ENCODE measurements around the gene MAZ. TPM values are rescaled to one million over a fixed set of nuclear protein-coding genes. Genes with fewer than 3 reads are reported as not detected.

MAZ gene
- total RNA-seq, 1 experiment from 2014 or later: 426 TPM

- Histone ChIP-seq H3K9me3 (ENCODE audit: control insufficient read depth, insufficient read depth, low read depth, low read length) (no peaks in the 10 kb centered on the region), H3K27ac (ENCODE audit: low read length) (no peak overlapping the region), H3K27me3 (ENCODE audit: control insufficient read depth, insufficient read depth, low read length) (no peaks in the 10 kb centered on the region), H3K36me3 (ENCODE audit: control insufficient read depth, insufficient read depth, low read length) (no peaks in the 10 kb centered on the region; the same call in 1 of the 2 replicates), H3K4me3 (ENCODE audit: low read depth in 2 of 2, low read length in 2 of 2) (no peak overlapping the region), H3K4me1 (ENCODE audit: control insufficient read depth, insufficient read depth, low read length) (no peaks in the 10 kb centered on the region)
- no peak for TF ChIP-seq CTCF (IDR thresholded peaks at IDR 0.05)
- no peak for TF ChIP-seq POLR2AphosphoS5 (IDR thresholded peaks at IDR 0.05; ENCODE audit: low read depth, low read length)
- no peak for TF ChIP-seq SIN3A (IDR thresholded peaks at IDR 0.05; ENCODE audit: borderline replicate concordance, insufficient read depth, low read depth, low read length)
- no peak for TF ChIP-seq REST (IDR thresholded peaks at IDR 0.05; ENCODE audit: insufficient read depth in 1 of 2, low read depth in 2 of 2, low read length in 1 of 2)
- TF ChIP-seq TCF7L2 (IDR thresholded peaks at IDR 0.05; ENCODE audit: low read depth, low read length): no peak
- intact Hi-C loops (cut with micrococcal nuclease; ENCODE audit: unreplicated experiment) (no loop called here), in situ Hi-C loops (cut with HindIII; ENCODE audit: low pct_unique_long_range_greater_than_20kb, low sequenced_read_pairs) (no loop called here)
- ChIA-PET POLR2A (no interaction called here), CTCF (interaction anchor here (0.6 to 0.7 kb wide), 2 partner anchors 8 to 9 kb away, joined by 9 read pairs; no protein-coding TSS in a partner anchor)
- DNase-seq (ENCODE audit: low read depth, low spot score) (no peak), ATAC-seq (no peak)
- no TSS peak for BruUV-seq (replicated peaks)
Measured at GRCh38 chr16:29840240-29840639, 33.9 kb downstream of the MAZ start.

GRCh38 chr16:29841631-29842030 lies 35.3 kb downstream of the MAZ start:
- Histone ChIP-seq H3K4me1 (ENCODE audit: control insufficient read depth, insufficient read depth, low read length) (no peaks in the 10 kb centered on the region), H3K36me3 (ENCODE audit: control insufficient read depth, insufficient read depth, low read length) (no peaks in the 10 kb centered on the region; the same call in 1 of the 2 replicates), H3K4me3 (ENCODE audit: low read depth in 2 of 2, low read length in 2 of 2) (no peak overlapping the region), H3K27me3 (ENCODE audit: control insufficient read depth, insufficient read depth, low read length) (no peaks in the 10 kb centered on the region), H3K9me3 (ENCODE audit: control insufficient read depth, insufficient read depth, low read depth, low read length) (no peaks in the 10 kb centered on the region), H3K27ac (ENCODE audit: low read length) (no peak overlapping the region)
- no peak for TF ChIP-seq CTCF (IDR thresholded peaks at IDR 0.05)
- TF ChIP-seq TCF7L2 (IDR thresholded peaks at IDR 0.05; ENCODE audit: low read depth, low read length): no peak
- no peak for TF ChIP-seq REST (IDR thresholded peaks at IDR 0.05; ENCODE audit: insufficient read depth in 1 of 2, low read depth in 2 of 2, low read length in 1 of 2)
- no peak for TF ChIP-seq POLR2AphosphoS5 (IDR thresholded peaks at IDR 0.05; ENCODE audit: low read depth, low read length)
- TF ChIP-seq SIN3A (IDR thresholded peaks at IDR 0.05; ENCODE audit: borderline replicate concordance, insufficient read depth, low read depth, low read length): no peak
- intact Hi-C loops (cut with micrococcal nuclease; ENCODE audit: unreplicated experiment): no loop called here
- ChIA-PET CTCF (no interaction called here), POLR2A (no interaction called here)
- no TSS peak for BruUV-seq (replicated peaks)
- in situ Hi-C loops (cut with HindIII; ENCODE audit: low pct_unique_long_range_greater_than_20kb, low sequenced_read_pairs): no loop called here
- DNase-seq (ENCODE audit: low read depth, low spot score): no peak
- no peak for ATAC-seq
